ENCODE results near the gene MRGPRF.

Gene MRGPRF

DNA sequence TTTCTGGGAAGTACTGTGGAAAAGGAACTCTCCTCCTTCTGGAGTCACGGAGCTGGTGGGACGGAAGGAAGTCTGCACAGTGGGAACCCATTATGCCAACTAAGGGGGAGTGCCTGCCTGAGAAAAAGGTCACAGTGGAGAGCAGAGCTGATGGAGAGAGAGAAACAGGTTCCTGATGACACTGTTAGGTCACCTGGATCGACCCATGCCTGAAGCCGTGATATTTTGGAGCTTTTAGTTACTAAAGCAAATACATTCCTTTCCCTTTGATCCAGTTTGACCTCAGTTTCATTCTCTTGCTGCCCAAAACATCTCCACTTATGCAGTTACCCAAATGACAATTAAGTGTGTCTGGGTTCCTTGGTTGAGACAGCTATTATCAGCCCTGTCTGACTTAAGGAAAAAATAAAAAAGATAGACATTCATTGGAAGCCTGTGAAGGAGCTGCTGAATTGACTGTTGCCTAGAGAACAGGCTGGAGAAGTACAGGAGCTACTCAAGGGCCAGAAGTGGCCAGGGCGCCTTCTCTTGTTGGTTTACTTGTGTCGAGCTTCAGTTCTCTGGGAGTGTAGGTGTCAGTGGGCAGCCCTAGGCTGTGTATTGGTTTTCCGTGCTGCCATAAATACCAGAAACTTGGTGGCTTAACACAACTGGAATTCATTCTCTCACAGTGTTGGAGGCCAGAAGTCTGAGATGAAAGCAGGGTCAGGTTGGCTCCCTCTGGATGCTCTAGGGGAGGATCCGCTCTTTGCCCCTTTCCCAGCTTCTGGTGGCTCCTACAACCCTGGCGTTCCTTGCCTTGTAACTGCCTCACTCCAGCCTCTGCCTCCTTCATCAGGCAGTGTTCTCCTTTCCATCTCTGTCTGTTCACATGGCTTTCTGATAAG is 45.9 kb downstream of the MRGPRF start:
- in situ Hi-C loops (cut with HindIII; ENCODE audit: low pct_unique_long_range_greater_than_20kb, low sequenced_read_pairs): no loop called here
- TF ChIP-seq JUND (IDR thresholded peaks at IDR 0.05; ENCODE audit: low read depth): no peak
- no peak for DNase-seq (ENCODE audit: low read depth in 1 of 2, low spot score in 1 of 2)

DNA sequence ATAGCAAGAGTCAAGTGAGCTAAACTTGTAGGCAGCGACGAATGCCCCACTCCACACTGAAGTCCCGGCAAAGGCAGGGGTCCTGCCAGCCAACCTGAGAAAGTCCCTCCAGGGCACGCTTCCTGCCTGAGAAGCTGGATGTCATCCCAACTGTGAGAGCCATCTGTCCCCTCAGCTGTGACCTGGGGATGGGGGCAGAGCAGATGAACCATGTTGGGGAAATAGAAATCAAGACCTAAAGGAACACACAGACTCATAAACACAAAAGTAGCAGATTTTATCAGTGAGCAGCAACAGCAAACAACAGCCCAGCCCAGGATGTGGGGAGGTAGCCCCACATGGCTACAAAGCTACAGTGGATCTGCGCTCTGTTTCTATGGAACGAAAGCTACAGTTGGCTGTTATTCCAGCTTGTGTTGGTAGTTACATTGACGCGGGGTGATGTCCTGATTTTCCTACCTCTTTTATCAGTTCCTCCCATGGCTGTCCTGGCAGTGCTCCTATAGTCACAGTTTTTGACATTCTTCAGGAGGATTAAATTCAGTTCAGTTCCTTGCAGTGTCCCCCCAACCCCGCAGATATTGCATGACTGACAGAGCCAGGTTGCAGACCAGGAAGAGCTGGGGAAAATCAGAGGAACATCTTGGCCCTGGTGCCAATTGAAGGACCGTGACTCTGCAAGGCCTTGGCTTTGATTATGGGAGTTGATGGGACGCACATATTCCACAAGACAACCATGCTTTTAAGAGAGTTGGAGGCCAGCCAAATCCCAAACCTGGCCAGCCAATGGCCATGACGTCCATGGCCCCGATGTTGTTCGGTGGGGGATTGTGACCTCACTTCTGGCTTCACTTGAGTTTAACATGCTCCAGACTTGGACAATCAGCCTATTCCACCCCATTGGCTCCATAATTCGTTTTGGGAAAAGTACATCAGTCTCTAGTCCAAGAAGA is 46.9 kb downstream of the MRGPRF start:
- in situ Hi-C loops (cut with HindIII; ENCODE audit: low pct_unique_long_range_greater_than_20kb, low sequenced_read_pairs): no loop called here
- no peak for TF ChIP-seq JUND (IDR thresholded peaks at IDR 0.05; ENCODE audit: low read depth)
- no peak for DNase-seq (ENCODE audit: low read depth in 1 of 2, low spot score in 1 of 2)

DNA sequence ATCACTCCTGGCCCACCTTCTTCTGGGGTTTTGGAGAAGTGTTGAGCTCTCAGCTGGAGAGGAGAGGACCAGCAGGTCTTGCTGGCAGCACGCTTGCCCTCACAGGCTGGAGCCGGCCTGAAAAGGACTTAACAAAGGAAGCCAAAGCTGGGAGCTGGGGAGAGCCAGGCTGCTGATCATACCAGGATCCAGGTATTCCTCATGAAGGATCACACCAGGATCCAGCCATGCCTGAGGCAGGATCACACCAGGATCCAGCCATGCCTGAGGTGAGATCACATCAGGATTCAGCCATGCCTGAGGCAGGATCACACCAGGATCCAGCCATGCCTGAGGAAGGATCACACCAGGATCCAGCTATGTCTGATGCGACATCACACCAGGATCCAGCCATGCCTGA is 49.3 kb downstream of the MRGPRF start:
- DNase-seq (ENCODE audit: low read depth in 1 of 2, low spot score in 1 of 2): no peak
- in situ Hi-C loops (cut with HindIII; ENCODE audit: low pct_unique_long_range_greater_than_20kb, low sequenced_read_pairs): no loop called here
- no peak for TF ChIP-seq JUND (IDR thresholded peaks at IDR 0.05; ENCODE audit: low read depth)

DNA sequence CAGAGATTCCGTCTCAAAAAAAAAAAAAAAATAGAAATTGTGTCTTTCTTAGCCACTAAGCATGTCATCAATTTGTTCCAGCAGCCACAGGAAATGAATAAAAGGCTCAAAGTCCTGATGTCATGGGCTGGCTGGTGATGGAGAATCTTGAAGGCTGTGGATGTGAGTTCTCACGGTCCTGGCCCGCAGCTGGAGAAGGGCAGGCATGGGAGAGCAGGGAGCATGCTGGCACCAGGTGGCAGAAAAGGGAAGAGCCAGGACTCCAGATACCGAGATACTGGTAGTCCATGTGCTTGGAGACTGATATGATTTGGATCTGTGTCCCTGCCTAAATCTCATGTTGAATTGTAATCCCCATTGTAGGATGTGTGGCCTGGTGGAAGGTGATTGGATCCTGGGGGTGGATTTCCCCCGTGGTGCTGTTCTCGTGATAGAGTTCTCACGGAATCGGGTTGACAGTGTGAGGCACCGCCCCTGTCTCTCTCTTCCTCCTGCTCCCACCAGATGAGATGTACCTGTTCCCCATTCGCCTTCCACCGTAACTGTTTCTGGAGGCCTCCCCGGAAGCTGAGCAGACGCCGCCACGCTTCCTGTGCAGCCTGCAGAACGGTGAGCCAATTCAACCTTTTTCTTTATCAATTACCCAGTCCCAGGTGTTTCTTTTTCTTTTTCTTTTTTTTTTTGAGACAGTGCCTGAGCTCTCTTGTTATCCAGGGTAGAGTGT is 50.4 kb downstream of the MRGPRF start:
- peak in 1 of 2 experiments; percentile 23 for DNase-seq (ENCODE audit: low read depth in 1 of 2, low spot score in 1 of 2)
- in situ Hi-C loops (cut with HindIII; ENCODE audit: low pct_unique_long_range_greater_than_20kb, low sequenced_read_pairs): no loop called here
- no peak for TF ChIP-seq JUND (IDR thresholded peaks at IDR 0.05; ENCODE audit: low read depth)

DNA sequence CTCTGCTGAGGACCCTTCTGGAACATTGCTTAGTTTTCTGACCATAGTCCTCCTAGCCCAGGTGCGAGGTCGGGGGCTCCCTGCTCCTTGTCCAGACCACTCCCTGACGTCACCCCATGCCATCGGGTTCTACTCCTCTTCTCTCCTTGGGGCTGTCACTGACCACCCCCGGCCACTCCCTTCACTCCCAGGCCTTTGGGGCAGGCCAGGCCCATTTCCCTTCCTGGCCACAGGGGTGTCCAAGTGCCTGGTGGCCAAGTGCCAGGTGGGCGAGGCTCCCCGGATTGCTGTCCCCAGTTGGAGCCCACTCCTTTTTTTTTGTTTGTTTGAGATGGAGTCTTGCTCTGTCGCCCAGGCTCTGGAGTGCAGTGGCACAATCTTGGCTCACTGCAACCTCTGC is 51.8 kb downstream of the MRGPRF start:
- DNase-seq (ENCODE audit: low read depth in 1 of 2, low spot score in 1 of 2): no peak
- in situ Hi-C loops (cut with HindIII; ENCODE audit: low pct_unique_long_range_greater_than_20kb, low sequenced_read_pairs): no loop called here
- TF ChIP-seq JUND (IDR thresholded peaks at IDR 0.05; ENCODE audit: low read depth): no peak

DNA sequence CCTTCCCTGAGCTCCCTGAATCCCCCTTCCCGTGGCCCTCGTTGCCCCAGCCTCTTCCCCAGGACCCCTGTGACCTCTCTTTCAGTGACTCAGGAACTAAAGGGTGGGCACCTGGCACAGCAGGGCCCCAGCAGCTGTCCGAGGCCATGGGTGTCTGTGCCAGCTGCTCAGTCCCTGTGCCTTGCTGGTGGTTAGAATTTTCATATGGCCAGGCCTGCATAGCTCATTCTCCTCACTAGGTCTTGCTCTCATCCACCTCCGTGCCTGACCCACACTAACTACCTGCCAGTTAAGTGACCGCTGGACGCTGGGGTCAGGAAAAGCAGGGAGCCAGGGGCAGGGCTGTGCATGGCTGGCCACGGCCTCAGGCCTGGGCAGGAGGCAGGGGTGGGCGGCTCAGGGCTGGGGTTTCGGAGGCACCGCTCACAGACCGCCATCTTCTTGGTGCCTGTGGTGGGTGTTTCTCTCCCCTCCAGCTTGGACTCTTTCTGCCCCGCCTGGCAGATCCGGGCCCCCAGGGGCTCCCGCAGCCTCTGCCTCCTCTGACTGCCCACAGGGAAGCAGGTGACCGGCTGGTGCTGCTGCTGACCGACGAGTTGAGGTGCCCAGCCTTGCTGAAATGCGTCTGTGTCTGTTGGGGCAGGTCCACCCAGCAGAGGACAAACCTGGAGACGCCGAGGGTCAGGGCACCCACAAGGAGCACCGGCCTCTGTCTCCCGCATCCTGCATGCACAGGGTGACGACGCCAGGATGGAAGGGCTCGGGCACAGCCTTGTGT is 52.6 kb downstream of the MRGPRF start:
- no peak for DNase-seq (ENCODE audit: low read depth in 1 of 2, low spot score in 1 of 2)
- in situ Hi-C loops (cut with HindIII; ENCODE audit: low pct_unique_long_range_greater_than_20kb, low sequenced_read_pairs): no loop called here
- TF ChIP-seq JUND (IDR thresholded peaks at IDR 0.05; ENCODE audit: low read depth): no peak

DNA sequence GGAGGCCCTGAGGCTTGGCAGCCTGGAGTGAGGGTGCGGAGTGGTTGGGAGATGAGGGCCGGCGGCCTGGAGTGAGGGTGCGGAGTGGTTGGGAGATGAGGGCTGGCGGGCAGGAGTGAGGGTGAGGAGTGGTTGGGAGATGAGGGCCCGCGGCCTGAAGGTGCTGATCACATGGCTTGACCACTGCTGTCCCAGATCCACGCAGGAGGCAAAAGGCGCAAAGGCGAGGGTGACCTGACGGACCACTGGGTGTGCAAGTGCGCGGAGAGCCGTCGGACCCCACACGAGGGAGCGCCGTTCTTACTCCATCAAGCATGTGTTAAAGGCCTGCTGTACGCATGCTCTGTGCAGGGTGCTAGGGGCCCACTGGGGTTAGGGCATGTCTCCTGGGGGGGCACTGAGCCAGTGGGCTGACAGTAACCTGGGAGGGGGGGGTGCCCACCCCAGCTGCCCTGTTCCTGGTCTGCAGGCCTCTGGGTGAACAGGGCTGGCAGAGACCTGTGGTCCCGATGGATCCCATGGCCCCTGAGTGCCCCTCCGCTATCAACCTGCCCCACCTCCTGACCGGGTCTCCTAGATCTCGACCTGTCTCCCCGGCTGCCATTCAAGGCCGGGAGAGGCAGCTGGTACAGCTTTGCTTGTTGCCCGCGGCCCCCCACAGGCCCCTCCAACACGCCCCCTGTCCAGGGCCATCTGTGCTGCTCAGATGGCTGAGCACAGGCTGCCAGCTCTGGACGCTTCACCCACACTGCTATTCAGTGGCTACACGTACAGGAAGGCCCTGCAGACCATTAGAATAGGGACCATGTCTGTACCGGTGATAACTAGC is 53.4 kb downstream of the MRGPRF start:
- no peak for DNase-seq (ENCODE audit: low read depth in 1 of 2, low spot score in 1 of 2)
- TF ChIP-seq JUND (IDR thresholded peaks at IDR 0.05; ENCODE audit: low read depth): no peak
- in situ Hi-C loops (cut with HindIII; ENCODE audit: low pct_unique_long_range_greater_than_20kb, low sequenced_read_pairs): no loop called here

DNA sequence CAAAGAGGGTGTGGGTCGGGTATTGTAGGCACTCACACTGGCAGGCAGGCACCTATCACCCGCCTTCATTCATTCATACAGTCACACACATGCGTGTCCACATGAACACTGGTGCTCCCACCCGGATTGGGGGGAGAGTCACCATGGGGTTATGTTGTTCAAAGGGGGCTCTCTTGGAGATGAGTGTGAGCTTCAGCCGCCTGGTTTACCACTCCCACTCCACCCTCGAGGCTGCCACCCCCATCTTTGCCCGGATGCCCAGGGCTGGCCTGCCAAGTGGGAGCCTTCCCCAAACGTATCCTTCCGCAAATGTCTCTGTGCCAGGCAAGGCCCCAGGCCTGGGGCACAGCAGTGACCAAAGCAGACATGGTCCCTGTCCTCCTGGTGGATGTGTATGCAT is 54.8 kb downstream of the MRGPRF start:
- TF ChIP-seq JUND (IDR thresholded peaks at IDR 0.05; ENCODE audit: low read depth): no peak
- DNase-seq (ENCODE audit: low read depth in 1 of 2, low spot score in 1 of 2): no peak
- in situ Hi-C loops (cut with HindIII; ENCODE audit: low pct_unique_long_range_greater_than_20kb, low sequenced_read_pairs): no loop called here

DNA sequence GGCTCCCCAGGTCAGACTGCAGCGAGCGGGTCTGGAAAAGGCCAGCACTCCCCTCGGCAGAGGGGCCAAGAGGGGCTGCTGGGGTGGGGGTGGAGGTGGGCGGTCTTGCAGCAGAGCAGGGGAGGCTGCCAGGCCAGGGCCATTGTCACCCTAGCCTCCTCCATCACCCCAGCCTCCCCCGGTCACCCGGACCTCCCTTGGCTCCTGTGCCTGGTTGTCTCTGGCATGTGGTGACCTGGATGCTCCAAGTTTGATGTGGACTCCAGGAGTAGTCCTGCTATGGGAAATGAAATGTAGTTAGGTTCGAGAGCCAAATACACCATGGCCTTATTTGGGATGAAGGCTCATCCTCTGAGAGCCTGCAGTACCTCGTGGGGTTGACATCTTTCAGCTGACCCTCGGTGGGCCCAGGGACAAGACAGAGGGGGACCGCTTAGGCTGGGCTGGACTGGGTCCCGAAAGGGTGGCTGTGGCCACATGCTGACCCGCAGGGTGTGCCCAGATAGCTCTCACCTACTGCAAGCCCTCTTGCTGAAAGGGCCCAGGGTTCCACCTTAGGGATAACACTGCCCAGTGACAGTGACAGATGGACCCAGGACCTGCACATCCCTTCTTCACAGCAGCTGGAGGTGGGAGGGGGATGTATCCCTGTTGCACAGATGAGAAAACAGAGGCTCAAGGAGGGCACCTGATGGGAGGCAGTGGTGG is 56.3 kb downstream of the MRGPRF start:
- no peak for DNase-seq (ENCODE audit: low read depth in 1 of 2, low spot score in 1 of 2)

DNA sequence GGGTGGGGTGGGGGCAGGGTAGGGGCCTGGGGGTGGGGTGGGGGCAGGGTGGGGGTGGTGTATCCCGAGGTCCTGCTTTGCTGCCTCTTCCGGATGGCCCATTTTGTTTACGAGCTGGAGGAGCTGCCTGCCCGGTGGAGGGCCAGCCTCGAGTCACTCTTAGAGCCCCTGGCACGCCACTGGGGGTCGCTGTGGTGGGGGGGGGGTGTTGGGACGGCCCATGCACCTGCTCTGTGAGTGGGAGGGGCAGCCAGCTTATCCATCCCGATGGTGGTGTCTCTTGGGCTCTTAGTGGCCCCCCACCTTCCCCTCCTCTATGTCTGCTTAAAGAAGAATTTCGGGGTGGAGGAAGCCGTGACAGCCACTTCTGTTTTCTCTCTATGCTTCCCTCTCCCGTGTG is 56.9 kb downstream of the MRGPRF start:
- TF ChIP-seq JUND (IDR thresholded peaks at IDR 0.05; ENCODE audit: low read depth): no peak
- in situ Hi-C loops (cut with HindIII; ENCODE audit: low pct_unique_long_range_greater_than_20kb, low sequenced_read_pairs): no loop called here
- no peak for DNase-seq (ENCODE audit: low read depth in 1 of 2, low spot score in 1 of 2)

More for the DNA sequence above, 56.3 kb downstream of the MRGPRF start:
- in situ Hi-C loops (cut with HindIII; ENCODE audit: low pct_unique_long_range_greater_than_20kb, low sequenced_read_pairs): no loop called here
- TF ChIP-seq JUND (IDR thresholded peaks at IDR 0.05; ENCODE audit: low read depth): no peak

DNA sequence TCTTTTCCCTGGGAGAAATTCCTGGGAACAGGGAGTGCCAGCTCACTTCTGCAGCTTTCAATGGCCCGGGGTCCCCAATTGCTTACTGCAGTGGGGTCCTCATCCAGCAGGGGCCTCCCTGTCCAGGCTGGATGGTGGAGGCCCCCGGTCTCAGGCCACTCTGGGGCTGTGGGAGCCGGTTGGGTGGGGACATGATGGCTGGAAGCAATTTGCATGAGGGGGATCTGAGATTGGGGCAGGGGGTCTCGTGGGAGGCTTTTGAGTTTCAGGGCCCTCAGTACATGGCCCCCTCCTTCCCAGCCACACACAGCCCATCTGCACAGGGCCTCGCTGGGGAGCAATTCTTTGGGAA is 57.5 kb downstream of the MRGPRF start:
- in situ Hi-C loops (cut with HindIII; ENCODE audit: low pct_unique_long_range_greater_than_20kb, low sequenced_read_pairs): no loop called here
- no peak for DNase-seq (ENCODE audit: low read depth in 1 of 2, low spot score in 1 of 2)
- no peak for TF ChIP-seq JUND (IDR thresholded peaks at IDR 0.05; ENCODE audit: low read depth)

All from T47D (cell line).